HepG2 (cell line): ENCODE data around the gene PRIM2.
"Not testable (repeated sequence)": the region's sequence is repeated elsewhere in the genome, so short reads cannot be mapped to it uniquely, and the experiment has no call there.

Source experiments
- CHD2 ChIP-seq: IDR thresholded peaks from 2 replicates; pipeline ENCODE4 v1.6.1; 2011; ENCODE audit warnings: low read depth, low read length, improper control_type of control experiment
- ERF ChIP-seq: IDR thresholded peaks from 2 replicates; pipeline ENCODE4 v1.6.1; 2018; ENCODE audit warnings: missing biosample characterization, missing genetic modification reagents
- HOXA7 ChIP-seq: sonication (generic); formaldehyde crosslinking; IDR thresholded peaks from 2 replicates; pipeline ENCODE4 v1.8.1; 2022; ENCODE audit warnings: mild to moderate bottlenecking, missing genetic modification reagents, moderate library complexity
- JUNB ChIP-seq: sonication (generic); formaldehyde crosslinking; IDR thresholded peaks from 2 replicates; pipeline ENCODE4 v1.8.0; 2022; ENCODE audit warnings: missing genetic modification reagents, mild to moderate bottlenecking, borderline replicate concordance
- KMT2A ChIP-seq: sonication (generic); formaldehyde crosslinking; IDR thresholded peaks from 2 replicates; pipeline ENCODE4 v1.4.0; 2020; ENCODE audit warnings: missing genetic modification reagents
- MED8 ChIP-seq: sonication (generic); formaldehyde crosslinking; IDR thresholded peaks from 2 replicates; pipeline ENCODE4 v1.8.1; 2023; ENCODE audit warnings: mild to moderate bottlenecking, missing genetic modification reagents; ENCODE audit not compliant: insufficient replicate concordance
- NBN ChIP-seq: fragments of 450-650 bp; conservative IDR thresholded peaks from 2 replicates; pipeline ENCODE4 v1.6.1; 2017
- NFATC3 ChIP-seq: sonication (generic); formaldehyde crosslinking; IDR thresholded peaks from 2 replicates; pipeline ENCODE4 v1.5.1; 2020; ENCODE audit warnings: mild to moderate bottlenecking, missing genetic modification reagents
- TAF1 ChIP-seq: sonication (generic); formaldehyde crosslinking; IDR thresholded peaks from 2 replicates; pipeline ENCODE4 v1.4.0; 2020; ENCODE audit warnings: missing genetic modification reagents
- ZNF629 ChIP-seq: sonication (generic); formaldehyde crosslinking; conservative IDR thresholded peaks from 2 replicates; pipeline ENCODE4 v1.5.0; 2020; ENCODE audit warnings: missing genetic modification reagents
- TF ChIP-seq, protein P1 (sequence below): sonication (generic); formaldehyde crosslinking; IDR thresholded peaks from 2 replicates; pipeline ENCODE4 v1.8.1; 2023; ENCODE audit warnings: mild to moderate bottlenecking, missing genetic modification reagents
- TF ChIP-seq, protein P2 (sequence below): sonication (generic); formaldehyde crosslinking; IDR thresholded peaks from 2 replicates; pipeline ENCODE4 v1.5.0; 2020; ENCODE audit warnings: mild to moderate bottlenecking, missing genetic modification reagents, moderate library complexity
- TF ChIP-seq, protein P3 (sequence below): sonication (generic); formaldehyde crosslinking; IDR thresholded peaks from 2 replicates; pipeline ENCODE4 v1.5.1; 2020; ENCODE audit warnings: mild to moderate bottlenecking, missing genetic modification reagents, moderate library complexity
- TF ChIP-seq, protein P4 (sequence below): sonication (generic); formaldehyde crosslinking; IDR thresholded peaks from 2 replicates; pipeline ENCODE4 v1.4.0; 2020; ENCODE audit warnings: mild to moderate bottlenecking, missing genetic modification reagents

DNA sequence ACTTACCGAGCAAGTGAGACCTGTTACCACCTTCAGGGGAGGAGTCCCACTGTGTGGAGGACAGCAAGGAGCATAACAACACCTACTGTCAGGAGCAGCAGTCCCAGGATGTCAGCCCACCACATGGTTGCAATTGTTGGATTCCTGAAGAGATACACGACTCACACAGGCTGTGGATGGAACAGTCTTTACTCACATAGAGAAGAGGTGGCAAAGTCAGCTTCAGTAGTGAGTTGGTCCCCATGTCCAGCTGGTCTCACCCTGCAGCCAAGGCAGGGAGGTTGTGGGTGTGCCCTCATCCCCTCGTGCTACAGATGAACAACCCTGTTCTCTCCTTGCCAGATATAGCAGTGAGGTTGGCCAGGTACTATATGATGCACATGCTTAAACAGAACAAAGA is 171.1 kb downstream of the PRIM2 start:
- not testable (repeated sequence) for TF ChIP-seq ZNF629 (CRISPR knock-in tag); JUNB (CRISPR knock-in tag); CHD2; TAF1 (CRISPR knock-in tag); MED8; KMT2A (CRISPR knock-in tag); HOXA7; ERF (CRISPR knock-in tag); NFATC3 (CRISPR knock-in tag); NBN
- TF ChIP-seq, protein P1, sequence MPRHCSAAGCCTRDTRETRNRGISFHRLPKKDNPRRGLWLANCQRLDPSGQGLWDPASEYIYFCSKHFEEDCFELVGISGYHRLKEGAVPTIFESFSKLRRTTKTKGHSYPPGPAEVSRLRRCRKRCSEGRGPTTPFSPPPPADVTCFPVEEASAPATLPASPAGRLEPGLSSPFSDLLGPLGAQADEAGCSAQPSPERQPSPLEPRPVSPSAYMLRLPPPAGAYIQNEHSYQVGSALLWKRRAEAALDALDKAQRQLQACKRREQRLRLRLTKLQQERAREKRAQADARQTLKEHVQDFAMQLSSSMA = not testable (repeated sequence)
- TF ChIP-seq, protein P2, sequence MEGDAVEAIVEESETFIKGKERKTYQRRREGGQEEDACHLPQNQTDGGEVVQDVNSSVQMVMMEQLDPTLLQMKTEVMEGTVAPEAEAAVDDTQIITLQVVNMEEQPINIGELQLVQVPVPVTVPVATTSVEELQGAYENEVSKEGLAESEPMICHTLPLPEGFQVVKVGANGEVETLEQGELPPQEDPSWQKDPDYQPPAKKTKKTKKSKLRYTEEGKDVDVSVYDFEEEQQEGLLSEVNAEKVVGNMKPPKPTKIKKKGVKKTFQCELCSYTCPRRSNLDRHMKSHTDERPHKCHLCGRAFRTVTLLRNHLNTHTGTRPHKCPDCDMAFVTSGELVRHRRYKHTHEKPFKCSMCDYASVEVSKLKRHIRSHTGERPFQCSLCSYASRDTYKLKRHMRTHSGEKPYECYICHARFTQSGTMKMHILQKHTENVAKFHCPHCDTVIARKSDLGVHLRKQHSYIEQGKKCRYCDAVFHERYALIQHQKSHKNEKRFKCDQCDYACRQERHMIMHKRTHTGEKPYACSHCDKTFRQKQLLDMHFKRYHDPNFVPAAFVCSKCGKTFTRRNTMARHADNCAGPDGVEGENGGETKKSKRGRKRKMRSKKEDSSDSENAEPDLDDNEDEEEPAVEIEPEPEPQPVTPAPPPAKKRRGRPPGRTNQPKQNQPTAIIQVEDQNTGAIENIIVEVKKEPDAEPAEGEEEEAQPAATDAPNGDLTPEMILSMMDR (CRISPR knock-in tag) = not testable (repeated sequence)
- TF ChIP-seq, protein P3, sequence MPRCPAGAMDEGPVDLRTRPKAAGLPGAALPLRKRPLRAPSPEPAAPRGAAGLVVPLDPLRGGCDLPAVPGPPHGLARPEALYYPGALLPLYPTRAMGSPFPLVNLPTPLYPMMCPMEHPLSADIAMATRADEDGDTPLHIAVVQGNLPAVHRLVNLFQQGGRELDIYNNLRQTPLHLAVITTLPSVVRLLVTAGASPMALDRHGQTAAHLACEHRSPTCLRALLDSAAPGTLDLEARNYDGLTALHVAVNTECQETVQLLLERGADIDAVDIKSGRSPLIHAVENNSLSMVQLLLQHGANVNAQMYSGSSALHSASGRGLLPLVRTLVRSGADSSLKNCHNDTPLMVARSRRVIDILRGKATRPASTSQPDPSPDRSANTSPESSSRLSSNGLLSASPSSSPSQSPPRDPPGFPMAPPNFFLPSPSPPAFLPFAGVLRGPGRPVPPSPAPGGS = not testable (repeated sequence)
- TF ChIP-seq, protein P4, sequence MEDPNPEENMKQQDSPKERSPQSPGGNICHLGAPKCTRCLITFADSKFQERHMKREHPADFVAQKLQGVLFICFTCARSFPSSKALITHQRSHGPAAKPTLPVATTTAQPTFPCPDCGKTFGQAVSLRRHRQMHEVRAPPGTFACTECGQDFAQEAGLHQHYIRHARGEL (CRISPR knock-in tag) = not testable (repeated sequence)
